Common myeloid progenitor, CD34-positive (primary cell): Measurements from ENCODE around the gene EYA4.

Experiments
- CTCF ChIA-PET: fragments of 350-600 bp; sonication (Branson Sonifier 250); formaldehyde crosslinking; loops from one replicate; lab custom pipeline; 2021; ENCODE audit warnings: antibody characterized with exemption; lab: Charles Lee
- POLR2A ChIA-PET: fragments of 350-600 bp; sonication (Branson Sonifier 250); formaldehyde crosslinking; loops from one replicate; lab custom pipeline; 2021; ENCODE audit warnings: antibody characterized with exemption; lab: Charles Lee
- DNase-seq, 3 donors: peaks; one replicate each; pipeline versions ENCODE4 v3.0.0 to v3.0.0-alpha.2; 2013
- H3K27ac ChIP-seq, 2 experiments: 1 replicate in 1 of 2; 2 replicates in 1 of 2; pipeline ENCODE4 v1.7.0; 2013; ENCODE audit warnings: inconsistent platforms in 2 of 2, low read length in 2 of 2, mild to moderate bottlenecking in 2 of 2, low read depth in 1 of 2, moderate library complexity in 1 of 2; ENCODE audit not compliant: severe bottlenecking in 2 of 2, insufficient read depth in 1 of 2, poor library complexity in 1 of 2
- H3K27me3 ChIP-seq, 5 experiments: replicated peaks in 2 of 5; 1 replicate in 3 of 5; 2 replicates in 2 of 5; pipeline versions ENCODE4 v1.6.1 to v1.7.0; 2013; ENCODE audit warnings: low read length in 4 of 5, mild to moderate bottlenecking in 2 of 5, moderate library complexity in 2 of 5, inconsistent platforms in 1 of 5; ENCODE audit not compliant: insufficient read depth in 5 of 5, control insufficient read depth in 4 of 5
- H3K36me3 ChIP-seq, 4 experiments: 1 replicate in 2 of 4; 2 replicates in 2 of 4; pipeline versions ENCODE4 v1.6.1 to v1.7.0; 2013; ENCODE audit warnings: low read length in 3 of 4, control low read depth in 1 of 4, mild to moderate bottlenecking in 1 of 4; ENCODE audit not compliant: control insufficient read depth in 4 of 4, insufficient read depth in 4 of 4
- H3K4me1 ChIP-seq, 4 experiments: 1 replicate in 3 of 4; 2 replicates in 1 of 4; pipeline versions ENCODE4 v1.6.1 to v1.7.1; 2013; ENCODE audit warnings: low read length in 3 of 4, mild to moderate bottlenecking in 3 of 4, control low read depth in 1 of 4, inconsistent platforms in 1 of 4, moderate library complexity in 1 of 4; ENCODE audit not compliant: control insufficient read depth in 4 of 4, insufficient read depth in 4 of 4; ENCODE audit errors: control extremely low read depth in 1 of 4
- H3K4me3 ChIP-seq, 7 experiments: 1 replicate in 4 of 7; 2 replicates in 3 of 7; pipeline versions ENCODE4 v1.5.1 to v1.7.0; 2013; ENCODE audit warnings: mild to moderate bottlenecking in 7 of 7, low read length in 6 of 7, moderate library complexity in 6 of 7, inconsistent platforms in 2 of 7, low read depth in 2 of 7, control low read depth in 1 of 7; ENCODE audit not compliant: insufficient read depth in 4 of 7, control insufficient read depth in 1 of 7; ENCODE audit errors: extremely low read depth in 1 of 7
- H3K9me3 ChIP-seq, 5 experiments: 1 replicate in 4 of 5; 2 replicates in 1 of 5; pipeline versions ENCODE4 v1.6.1 to v1.7.1; 2013; ENCODE audit warnings: low read length in 4 of 5, mild to moderate bottlenecking in 2 of 5, inconsistent platforms in 1 of 5, low read depth in 1 of 5, moderate library complexity in 1 of 5; ENCODE audit not compliant: control insufficient read depth in 4 of 5, insufficient read depth in 2 of 5; ENCODE audit errors: control extremely low read depth in 1 of 5
- WGBS: methylation state at CpG from one replicate; pipeline ENCODE4 v1.1.5; 2013; ENCODE audit not compliant: insufficient coverage; 5-methylcytosine and 5-hydroxymethylcytosine counted together

EYA4 gene

GRCh38 chr6:133315811-133316210, 74.7 kb downstream of the EYA4 start:
- Histone ChIP-seq H3K27ac (no peak overlapping the region), H3K27me3 (peaks cover 0 to 3% (median 0%) of the 10 kb centered on the region in 5 experiments), H3K4me1 (no peaks in the 10 kb centered on the region), H3K9me3 (no peaks in the 10 kb centered on the region), H3K4me3 (no peak overlapping the region), H3K36me3 (no peaks in the 10 kb centered on the region)
- POLR2A ChIA-PET = no interaction called here
- no peak for DNase-seq
- WGBS = 80% methylated on average over 1 of the region's 5 CpGs
- CTCF ChIA-PET = no interaction called here

- WGBS = no CpG with 5 or more reads among the region's 4 CpGs
- no peak for DNase-seq
- no peaks in the 10 kb centered on the region for H3K36me3 ChIP-seq
- CTCF ChIA-PET = no interaction called here
- H3K27me3 ChIP-seq = peaks cover 0 to 2% (median 0%) of the 10 kb centered on the region in 5 experiments
- POLR2A ChIA-PET = no interaction called here
- no peak overlapping the region for H3K4me3 ChIP-seq
- no peak overlapping the region for H3K27ac ChIP-seq
- H3K4me1 ChIP-seq = no peaks in the 10 kb centered on the region
- no peaks in the 10 kb centered on the region for H3K9me3 ChIP-seq
These were observed 76.5 kb downstream of the EYA4 start for GRCh38 chr6:133317704-133318103.

- no peaks in the 10 kb centered on the region for H3K36me3 ChIP-seq
- POLR2A ChIA-PET = no interaction called here
- peaks cover 0 to 3% (median 0%) of the 10 kb centered on the region in 5 experiments for H3K27me3 ChIP-seq
- no peak overlapping the region for H3K4me3 ChIP-seq
- no peak overlapping the region for H3K27ac ChIP-seq
- no peaks in the 10 kb centered on the region for H3K9me3 ChIP-seq
- 96% methylated on average over 8 of the region's 9 CpGs for WGBS
- DNase-seq = no peak
- CTCF ChIA-PET = no interaction called here
- H3K4me1 ChIP-seq = no peaks in the 10 kb centered on the region
These were observed 85.4 kb downstream of the EYA4 start for GRCh38 chr6:133326584-133326983.

GRCh38 chr6:133333852-133334251, 92.7 kb downstream of the EYA4 start:
- Histone ChIP-seq H3K27me3 (no peaks in the 10 kb centered on the region), H3K4me3 (no peak overlapping the region), H3K27ac (no peak overlapping the region), H3K4me1 (no peaks in the 10 kb centered on the region), H3K9me3 (no peaks in the 10 kb centered on the region), H3K36me3 (no peaks in the 10 kb centered on the region)
- CTCF ChIA-PET = no interaction called here
- 94% methylated on average over 2 of the region's 3 CpGs for WGBS
- no peak for DNase-seq
- POLR2A ChIA-PET = no interaction called here

- Histone ChIP-seq H3K4me3 (no peak overlapping the region), H3K4me1 (no peaks in the 10 kb centered on the region), H3K36me3 (no peaks in the 10 kb centered on the region), H3K27me3 (peaks cover 0 to 5% (median 0%) of the 10 kb centered on the region in 5 experiments), H3K27ac (no peak overlapping the region), H3K9me3 (peaks cover 0 to 1% (median 0%) of the 10 kb centered on the region in 5 experiments)
- ChIA-PET POLR2A (no interaction called here), CTCF (no interaction called here)
- no peak for DNase-seq
- WGBS = 100% methylated on average over 1 of the region's 1 CpG
These were observed 96.2 kb downstream of the EYA4 start for GRCh38 chr6:133337308-133337707.

- POLR2A ChIA-PET = no interaction called here
- 95% methylated on average over 5 of the region's 7 CpGs for WGBS
These were observed 98.6 kb downstream of the EYA4 start for GRCh38 chr6:133339543-133340384.

GRCh38 chr6:133340557-133340956, 99.4 kb downstream of the EYA4 start:
- Histone ChIP-seq H3K27me3 (peaks cover 0 to 5% (median 0%) of the 10 kb centered on the region in 5 experiments), H3K36me3 (no peaks in the 10 kb centered on the region), H3K9me3 (peaks cover 0 to 1% (median 0%) of the 10 kb centered on the region in 5 experiments), H3K4me3 (no peak overlapping the region), H3K27ac (no peak overlapping the region), H3K4me1 (no peaks in the 10 kb centered on the region)
- WGBS = 93% methylated on average over 3 of the region's 3 CpGs
- ChIA-PET POLR2A (no interaction called here), CTCF (no interaction called here)
- DNase-seq = no peak

More at GRCh38 chr6:133339543-133340384, 98.6 kb downstream of the EYA4 start:
- Histone ChIP-seq H3K27ac (no peak overlapping the region), H3K27me3 (peaks cover 0 to 5% (median 0%) of the 10 kb centered on the region in 5 experiments), H3K9me3 (peaks cover 0 to 1% (median 0%) of the 10 kb centered on the region in 5 experiments), H3K4me1 (no peaks in the 10 kb centered on the region), H3K4me3 (no peak overlapping the region), H3K36me3 (no peaks in the 10 kb centered on the region)
- CTCF ChIA-PET = no interaction called here
- DNase-seq = no peak
